ENCODE data around the gene PTMA. TPM values are rescaled to one million over a fixed set of nuclear protein-coding genes. Genes with fewer than 3 reads are reported as not detected.
"Not testable (repeated sequence)": the region's sequence is repeated elsewhere in the genome, so short reads cannot be mapped to it uniquely, and the experiment has no call there.

The PTMA gene
- polyA plus RNA-seq (2012; ENCODE audit: insufficient read depth, insufficient read length), result 4,686 TPM

GRCh38 chr2:231707927-231708772 is at the start of gene PTMA:
TSS of gene PTMA (plus strand) at chr2:231708525. CDS start at chr2:231708707, 182 bp downstream.
- DNase-seq (ENCODE audit: low read depth, low spot score), result peak; percentile 99
- peak within 1 kb of the TSS; percentile 90 for H3K4me3 ChIP-seq (ENCODE audit: low read length)

GRCh38 chr2:231660073-231660472 is 48.3 kb upstream of the PTMA start:
- DNase-seq (ENCODE audit: low read depth, low spot score); H3K4me3 ChIP-seq (ENCODE audit: low read length): not testable (repeated sequence)

GRCh38 chr2:231660860-231661259 is 47.5 kb upstream of the PTMA start:
- H3K4me3 ChIP-seq (ENCODE audit: low read length), result no peak overlapping the region

GRCh38 chr2:231661422-231662027 is 46.8 kb upstream of the PTMA start:
- DNase-seq (ENCODE audit: low read depth, low spot score), result no peak
- peak overlapping the region; percentile 40 for H3K4me3 ChIP-seq (ENCODE audit: low read length)

More at GRCh38 chr2:231660860-231661259, 47.5 kb upstream of the PTMA start:
- no peak for DNase-seq (ENCODE audit: low read depth, low spot score)

- peak overlapping the region; percentile 63 for H3K4me3 ChIP-seq (ENCODE audit: low read length)
- peak; percentile 96 for DNase-seq (ENCODE audit: low read depth, low spot score)
Observed at GRCh38 chr2:231662028-231662810, 46.1 kb upstream of the PTMA start.

GRCh38 chr2:231662811-231663457 is 45.4 kb upstream of the PTMA start:
- DNase-seq (ENCODE audit: low read depth, low spot score), result no peak
- peak overlapping the region; percentile 63 for H3K4me3 ChIP-seq (ENCODE audit: low read length)

- no peak for DNase-seq (ENCODE audit: low read depth, low spot score)
- H3K4me3 ChIP-seq (ENCODE audit: low read length), result no peak overlapping the region
Observed at GRCh38 chr2:231663458-231664212, 44.7 kb upstream of the PTMA start.

- no peak overlapping the region for H3K4me3 ChIP-seq (ENCODE audit: low read length)
Observed at GRCh38 chr2:231664727-231665126, 43.6 kb upstream of the PTMA start.

GRCh38 chr2:231665245-231666170 is 42.8 kb upstream of the PTMA start:
- no peak overlapping the region for H3K4me3 ChIP-seq (ENCODE audit: low read length)
- DNase-seq (ENCODE audit: low read depth, low spot score), result no peak

More at GRCh38 chr2:231664727-231665126, 43.6 kb upstream of the PTMA start:
- DNase-seq (ENCODE audit: low read depth, low spot score), result no peak

- no peak overlapping the region for H3K4me3 ChIP-seq (ENCODE audit: low read length)
- DNase-seq (ENCODE audit: low read depth, low spot score), result no peak
Observed at GRCh38 chr2:231666171-231667095, 41.9 kb upstream of the PTMA start.

- H3K4me3 ChIP-seq (ENCODE audit: low read length), result no peak overlapping the region
Observed at GRCh38 chr2:231667096-231667427, 41.3 kb upstream of the PTMA start.

GRCh38 chr2:231667496-231667895 is 40.8 kb upstream of the PTMA start:
- no peak overlapping the region for H3K4me3 ChIP-seq (ENCODE audit: low read length)
- no peak for DNase-seq (ENCODE audit: low read depth, low spot score)

More at GRCh38 chr2:231667096-231667427, 41.3 kb upstream of the PTMA start:
- DNase-seq (ENCODE audit: low read depth, low spot score), result no peak

GRCh38 chr2:231668981-231669380 is 39.3 kb upstream of the PTMA start:
- H3K4me3 ChIP-seq (ENCODE audit: low read length), result no peak overlapping the region
- DNase-seq (ENCODE audit: low read depth, low spot score), result no peak

- DNase-seq (ENCODE audit: low read depth, low spot score), result no peak
- H3K4me3 ChIP-seq (ENCODE audit: low read length), result no peak overlapping the region
Observed at GRCh38 chr2:231671270-231672050, 36.9 kb upstream of the PTMA start.

- H3K4me3 ChIP-seq (ENCODE audit: low read length), result no peak overlapping the region
- DNase-seq (ENCODE audit: low read depth, low spot score), result no peak
Observed at GRCh38 chr2:231672617-231673347, 35.5 kb upstream of the PTMA start.

All from Jurkat, Clone E6-1 (cell line).